Measurements from ENCODE around the gene LCE1E.

DNA sequence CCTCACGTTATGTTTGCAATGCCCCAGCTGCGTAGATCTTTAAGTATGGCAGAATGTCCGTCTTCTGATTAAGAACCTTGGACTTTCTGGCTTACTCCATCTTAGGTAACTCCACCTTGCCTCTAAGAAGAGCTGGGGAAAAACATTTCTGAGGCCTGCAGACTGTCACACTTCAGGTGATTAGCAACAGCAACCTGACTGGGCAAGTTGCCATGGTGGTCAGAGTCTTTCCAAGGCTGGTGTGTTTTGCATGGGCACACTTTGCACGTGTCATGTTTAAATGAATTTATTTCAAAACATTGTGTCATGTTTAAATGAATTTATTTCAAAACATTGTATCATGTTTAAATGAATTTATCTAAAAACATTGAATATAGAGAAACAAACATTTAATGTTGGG is 27.4 kb upstream of the LCE1E start:
- TF ChIP-seq POLR2A (IDR thresholded peaks at IDR 0.05; ENCODE audit: low read length) (no peak), GATA1 (IDR thresholded peaks at IDR 0.05; ENCODE audit: low read depth, low read length) (no peak)

Measured in erythroblast (primary cell).